Loucy (cell line): ENCODE data around the gene BABAM2.

Source experiments
- H2AFZ ChIP-seq: fragments of 200-600 bp; sonication (generic); 2 replicates; pipeline ENCODE4 v1.6.0; 2016; ENCODE audit warnings: antibody characterized with exemption, mild to moderate bottlenecking, low read length, moderate library complexity
- H3F3A ChIP-seq: fragments of 200-600 bp; 2 replicates; pipeline ENCODE4 v1.6.0; 2016; ENCODE audit warnings: antibody characterized with exemption, low read depth, mild to moderate bottlenecking
- H3K27me3 ChIP-seq: fragments of 200-600 bp; sonication (generic); 2 replicates; pipeline ENCODE4 v1.6.1; 2014; ENCODE audit warnings: low read length, mild to moderate bottlenecking; ENCODE audit not compliant: insufficient read depth, poor library complexity, severe bottlenecking
- H3K36me3 ChIP-seq: fragments of 200-600 bp; sonication (generic); 2 replicates; pipeline ENCODE4 v1.6.1; 2016; ENCODE audit warnings: low read length; ENCODE audit not compliant: insufficient read depth
- H3K4me1 ChIP-seq: fragments of 200-600 bp; sonication (generic); 2 replicates; pipeline ENCODE4 v1.5.1; 2014; ENCODE audit warnings: low read length, mild to moderate bottlenecking; ENCODE audit not compliant: insufficient read depth, poor library complexity, severe bottlenecking
- H3K4me2 ChIP-seq: fragments of 200-600 bp; sonication (generic); 2 replicates; pipeline ENCODE4 v1.6.0; 2014; ENCODE audit warnings: antibody characterized with exemption, low read length, low read depth, mild to moderate bottlenecking; ENCODE audit not compliant: poor library complexity, severe bottlenecking
- H3K4me3 ChIP-seq: fragments of 200-600 bp; sonication (generic); 2 replicates; pipeline ENCODE4 v1.5.1; 2014; ENCODE audit warnings: low read length, mild to moderate bottlenecking, mixed read lengths; ENCODE audit not compliant: poor library complexity, severe bottlenecking
- H3K79me2 ChIP-seq: fragments of 200-600 bp; sonication (generic); 2 replicates; pipeline ENCODE4 v1.6.1; 2014; ENCODE audit warnings: low read length; ENCODE audit not compliant: insufficient read depth
- H3K9ac ChIP-seq: fragments of 200-600 bp; sonication (generic); 2 replicates; pipeline ENCODE4 v1.6.0; 2014; ENCODE audit warnings: mild to moderate bottlenecking, low read depth, low read length, moderate library complexity; ENCODE audit not compliant: poor library complexity, severe bottlenecking
- H3K9me2 ChIP-seq: fragments of 200-600 bp; sonication (generic); replicated peaks from 2 replicates; pipeline ENCODE4 v1.6.1; 2016; ENCODE audit warnings: low read depth, low read length, mixed read lengths
- H3K9me3 ChIP-seq: fragments of 200-600 bp; sonication (generic); 2 replicates; pipeline ENCODE4 v1.6.1; 2014; ENCODE audit warnings: mild to moderate bottlenecking, antibody characterized with exemption, low read length, low read depth; ENCODE audit not compliant: insufficient read depth
- H4K20me1 ChIP-seq: fragments of 200-600 bp; sonication (generic); 2 replicates; pipeline ENCODE4 v1.6.0; 2014; ENCODE audit warnings: antibody characterized with exemption, low read length, mild to moderate bottlenecking; ENCODE audit not compliant: insufficient read depth, poor library complexity, severe bottlenecking
- CTCF ChIP-seq: fragments of 200-600 bp; sonication (generic); conservative IDR thresholded peaks from 2 replicates; pipeline ENCODE4 v1.5.1; 2014; ENCODE audit warnings: mild to moderate bottlenecking, antibody characterized with exemption, low read length
- EZH2phosphoT487 ChIP-seq: fragments of 200-600 bp; IDR thresholded peaks from 2 replicates; pipeline ENCODE4 v1.6.1; 2018; ENCODE audit warnings: antibody characterized with exemption, mild to moderate bottlenecking, moderate library complexity, borderline replicate concordance

Gene BABAM2

GRCh38 chr2:27844821-27845255 is 45.7 kb upstream of the BABAM2 start:
- Histone ChIP-seq H3K4me3 (no peak overlapping the region), H3K4me2 (no peak overlapping the region), H2AFZ (no peak overlapping the region), H3K4me1 (no peaks in the 10 kb centered on the region), H3K9ac (no peak overlapping the region), H4K20me1 (no peaks in the 10 kb centered on the region), H3K27me3 (no peaks in the 10 kb centered on the region), H3K9me3 (no peaks in the 10 kb centered on the region), H3F3A (no peaks in the 10 kb centered on the region), H3K36me3 (no peaks in the 10 kb centered on the region), H3K79me2 (no peaks in the 10 kb centered on the region), H3K9me2 (no peaks in the 10 kb centered on the region)
- no peak for TF ChIP-seq EZH2phosphoT487
- TF ChIP-seq CTCF = no peak

GRCh38 chr2:27847333-27847732 is 43.2 kb upstream of the BABAM2 start:
- H3K4me3 ChIP-seq = no peak overlapping the region
- no peaks in the 10 kb centered on the region for H4K20me1 ChIP-seq
- H3K4me2 ChIP-seq = no peak overlapping the region
- TF ChIP-seq CTCF (no peak), EZH2phosphoT487 (no peak)
- no peaks in the 10 kb centered on the region for H3K36me3 ChIP-seq
- H3K4me1 ChIP-seq = no peaks in the 10 kb centered on the region
- no peaks in the 10 kb centered on the region for H3F3A ChIP-seq
- no peaks in the 10 kb centered on the region for H3K9me3 ChIP-seq
- no peak overlapping the region for H2AFZ ChIP-seq
- H3K9me2 ChIP-seq = no peaks in the 10 kb centered on the region
- no peak overlapping the region for H3K9ac ChIP-seq
- no peaks in the 10 kb centered on the region for H3K27me3 ChIP-seq
- no peaks in the 10 kb centered on the region for H3K79me2 ChIP-seq

GRCh38 chr2:27849558-27850205 is 40.8 kb upstream of the BABAM2 start:
- no peaks in the 10 kb centered on the region for H3K9me2 ChIP-seq
- H3K9me3 ChIP-seq = no peaks in the 10 kb centered on the region
- H3K4me2 ChIP-seq = no peak overlapping the region
- no peak overlapping the region for H3K4me3 ChIP-seq
- no peaks in the 10 kb centered on the region for H3K36me3 ChIP-seq
- no peaks in the 10 kb centered on the region for H3F3A ChIP-seq
- H3K9ac ChIP-seq = no peak overlapping the region
- no peaks in the 10 kb centered on the region for H3K4me1 ChIP-seq
- no peaks in the 10 kb centered on the region for H4K20me1 ChIP-seq
- H3K27me3 ChIP-seq = no peaks in the 10 kb centered on the region
- no peak overlapping the region for H2AFZ ChIP-seq
- H3K79me2 ChIP-seq = no peaks in the 10 kb centered on the region
- TF ChIP-seq CTCF = no peak
- no peak for TF ChIP-seq EZH2phosphoT487
